HepG2 (cell line): ENCODE measurements around the gene EVA1A.

Experiments
- JUN ChIP-seq: sonication (generic); formaldehyde crosslinking; IDR thresholded peaks from 2 replicates; pipeline ENCODE4 v1.4.0; 2020; ENCODE audit warnings: mild to moderate bottlenecking, missing genetic modification reagents
- JUNB ChIP-seq: sonication (generic); formaldehyde crosslinking; IDR thresholded peaks from 2 replicates; pipeline ENCODE4 v1.8.0; 2022; ENCODE audit warnings: missing genetic modification reagents, mild to moderate bottlenecking, borderline replicate concordance
- KDM5A ChIP-seq: fragments of 200-600 bp; sonication (generic); IDR thresholded peaks from 2 replicates; pipeline ENCODE4 v1.7.0; 2018; ENCODE audit warnings: antibody characterized with exemption, mild to moderate bottlenecking, low read length, borderline replicate concordance
- POLR2AphosphoS5 ChIP-seq: IDR thresholded peaks from 2 replicates; pipeline ENCODE4 v1.6.1; 2012; ENCODE audit warnings: low read depth, low read length
- RNF2 ChIP-seq: fragments of 450-650 bp; conservative IDR thresholded peaks from 2 replicates; pipeline ENCODE4 v1.6.1; 2016; ENCODE audit warnings: low read depth
- RXRA ChIP-seq: sonication (generic); formaldehyde crosslinking; IDR thresholded peaks from 2 replicates; pipeline ENCODE4 v1.5.1; 2020; ENCODE audit warnings: missing genetic modification reagents
- SPEN ChIP-seq: sonication (generic); formaldehyde crosslinking; IDR thresholded peaks from 2 replicates; pipeline ENCODE4 v1.5.1; 2020; ENCODE audit warnings: low read depth, mild to moderate bottlenecking, missing genetic modification reagents
- ZNF607 ChIP-seq: sonication (generic); formaldehyde crosslinking; IDR thresholded peaks from 2 replicates; pipeline ENCODE4 v1.5.1; 2020; ENCODE audit warnings: missing genetic modification reagents, mild to moderate bottlenecking, borderline replicate concordance
- TF ChIP-seq, protein P1 (sequence below), 2 experiments: sonication (generic) in 1 of 2; formaldehyde crosslinking in 1 of 2; IDR thresholded peaks; 2 replicates each; pipeline versions ENCODE4 v1.5.1 to v1.6.1; 2011 to 2020; ENCODE audit warnings: borderline replicate concordance in 1 of 2, low read depth in 1 of 2, low read length in 1 of 2, mild to moderate bottlenecking in 1 of 2, missing genetic modification reagents in 1 of 2, moderate library complexity in 1 of 2
- TF ChIP-seq, protein P2 (sequence below): sonication (generic); formaldehyde crosslinking; IDR thresholded peaks from 2 replicates; pipeline ENCODE4 v1.4.0; 2020; ENCODE audit warnings: missing genetic modification reagents, mild to moderate bottlenecking, borderline replicate concordance
- TF ChIP-seq, protein P3 (sequence below): sonication (generic); formaldehyde crosslinking; IDR thresholded peaks from 2 replicates; pipeline ENCODE4 v1.5.0; 2020; ENCODE audit warnings: mild to moderate bottlenecking, missing genetic modification reagents, moderate library complexity
- TF ChIP-seq, protein P4 (sequence below): sonication (generic); formaldehyde crosslinking; IDR thresholded peaks from 2 replicates; pipeline ENCODE4 v1.8.0; 2022; ENCODE audit warnings: low read depth, missing genetic modification reagents

DNA sequence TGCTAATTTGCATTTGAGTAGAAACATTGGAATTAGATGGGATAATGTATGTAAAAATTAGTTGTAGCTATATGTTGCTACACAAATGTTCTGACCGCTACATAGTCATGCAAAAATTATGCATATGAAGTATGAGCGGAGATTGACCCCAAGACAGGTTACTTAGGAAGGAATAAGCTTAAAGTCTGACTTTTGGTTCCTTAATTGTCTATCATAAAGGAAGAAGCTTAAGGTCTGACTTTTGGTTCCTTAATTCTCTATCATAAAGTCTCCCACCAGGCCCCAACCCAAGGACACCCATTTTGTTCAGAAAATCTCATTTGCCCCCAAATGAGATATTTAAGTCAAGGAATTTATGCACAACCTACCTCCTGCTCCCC, 106.5 kb downstream of the EVA1A start:
- TF ChIP-seq JUN (CRISPR knock-in tag) (no peak), SPEN (CRISPR knock-in tag) (no peak), RNF2 (no peak), RXRA (CRISPR knock-in tag) (no peak), POLR2AphosphoS5 (no peak), JUNB (no peak), KDM5A (no peak), ZNF607 (no peak)
- TF ChIP-seq, protein P1, sequence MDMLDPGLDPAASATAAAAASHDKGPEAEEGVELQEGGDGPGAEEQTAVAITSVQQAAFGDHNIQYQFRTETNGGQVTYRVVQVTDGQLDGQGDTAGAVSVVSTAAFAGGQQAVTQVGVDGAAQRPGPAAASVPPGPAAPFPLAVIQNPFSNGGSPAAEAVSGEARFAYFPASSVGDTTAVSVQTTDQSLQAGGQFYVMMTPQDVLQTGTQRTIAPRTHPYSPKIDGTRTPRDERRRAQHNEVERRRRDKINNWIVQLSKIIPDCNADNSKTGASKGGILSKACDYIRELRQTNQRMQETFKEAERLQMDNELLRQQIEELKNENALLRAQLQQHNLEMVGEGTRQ (IDR thresholded peaks at IDR 0.05; ENCODE audit: low read depth, low read length): no peak
- TF ChIP-seq, protein P1 (CRISPR knock-in tag; IDR thresholded peaks at IDR 0.05; ENCODE audit: borderline replicate concordance): no peak
- TF ChIP-seq, protein P2, sequence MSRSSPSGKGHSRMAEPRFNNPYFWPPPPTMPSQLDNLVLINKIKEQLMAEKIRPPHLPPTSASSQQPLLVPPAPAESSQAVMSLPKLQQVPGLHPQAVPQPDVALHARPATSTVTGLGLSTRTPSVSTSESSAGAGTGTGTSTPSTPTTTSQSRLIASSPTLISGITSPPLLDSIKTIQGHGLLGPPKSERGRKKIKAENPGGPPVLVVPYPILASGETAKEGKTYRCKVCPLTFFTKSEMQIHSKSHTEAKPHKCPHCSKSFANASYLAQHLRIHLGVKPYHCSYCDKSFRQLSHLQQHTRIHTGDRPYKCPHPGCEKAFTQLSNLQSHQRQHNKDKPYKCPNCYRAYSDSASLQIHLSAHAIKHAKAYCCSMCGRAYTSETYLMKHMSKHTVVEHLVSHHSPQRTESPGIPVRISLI: no peak
- TF ChIP-seq, protein P3, sequence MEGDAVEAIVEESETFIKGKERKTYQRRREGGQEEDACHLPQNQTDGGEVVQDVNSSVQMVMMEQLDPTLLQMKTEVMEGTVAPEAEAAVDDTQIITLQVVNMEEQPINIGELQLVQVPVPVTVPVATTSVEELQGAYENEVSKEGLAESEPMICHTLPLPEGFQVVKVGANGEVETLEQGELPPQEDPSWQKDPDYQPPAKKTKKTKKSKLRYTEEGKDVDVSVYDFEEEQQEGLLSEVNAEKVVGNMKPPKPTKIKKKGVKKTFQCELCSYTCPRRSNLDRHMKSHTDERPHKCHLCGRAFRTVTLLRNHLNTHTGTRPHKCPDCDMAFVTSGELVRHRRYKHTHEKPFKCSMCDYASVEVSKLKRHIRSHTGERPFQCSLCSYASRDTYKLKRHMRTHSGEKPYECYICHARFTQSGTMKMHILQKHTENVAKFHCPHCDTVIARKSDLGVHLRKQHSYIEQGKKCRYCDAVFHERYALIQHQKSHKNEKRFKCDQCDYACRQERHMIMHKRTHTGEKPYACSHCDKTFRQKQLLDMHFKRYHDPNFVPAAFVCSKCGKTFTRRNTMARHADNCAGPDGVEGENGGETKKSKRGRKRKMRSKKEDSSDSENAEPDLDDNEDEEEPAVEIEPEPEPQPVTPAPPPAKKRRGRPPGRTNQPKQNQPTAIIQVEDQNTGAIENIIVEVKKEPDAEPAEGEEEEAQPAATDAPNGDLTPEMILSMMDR: no peak
- TF ChIP-seq, protein P4, sequence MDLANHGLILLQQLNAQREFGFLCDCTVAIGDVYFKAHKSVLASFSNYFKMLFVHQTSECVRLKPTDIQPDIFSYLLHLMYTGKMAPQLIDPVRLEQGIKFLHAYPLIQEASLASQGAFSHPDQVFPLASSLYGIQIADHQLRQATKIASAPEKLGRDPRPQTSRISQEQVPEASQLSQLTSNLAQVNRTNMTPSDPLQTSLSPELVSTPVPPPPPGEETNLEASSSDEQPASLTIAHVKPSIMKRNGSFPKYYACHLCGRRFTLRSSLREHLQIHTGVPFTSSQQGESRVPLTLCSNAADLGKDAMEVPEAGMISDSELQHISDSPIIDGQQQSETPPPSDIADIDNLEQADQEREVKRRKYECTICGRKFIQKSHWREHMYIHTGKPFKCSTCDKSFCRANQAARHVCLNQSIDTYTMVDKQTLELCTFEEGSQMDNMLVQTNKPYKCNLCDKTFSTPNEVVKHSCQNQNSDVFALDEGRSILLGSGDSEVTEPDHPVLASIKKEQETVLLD: no peak
